ENCODE measurements around the gene RBM3. TPM values are rescaled to one million over a fixed set of nuclear protein-coding genes. Genes with fewer than 3 reads are reported as not detected.
A peak's percentile ranks its signal among the peaks of the same experiment; 100 is the strongest.

Gene RBM3
- total RNA-seq, 1 donor from 2014 or later: 264 TPM

DNA sequence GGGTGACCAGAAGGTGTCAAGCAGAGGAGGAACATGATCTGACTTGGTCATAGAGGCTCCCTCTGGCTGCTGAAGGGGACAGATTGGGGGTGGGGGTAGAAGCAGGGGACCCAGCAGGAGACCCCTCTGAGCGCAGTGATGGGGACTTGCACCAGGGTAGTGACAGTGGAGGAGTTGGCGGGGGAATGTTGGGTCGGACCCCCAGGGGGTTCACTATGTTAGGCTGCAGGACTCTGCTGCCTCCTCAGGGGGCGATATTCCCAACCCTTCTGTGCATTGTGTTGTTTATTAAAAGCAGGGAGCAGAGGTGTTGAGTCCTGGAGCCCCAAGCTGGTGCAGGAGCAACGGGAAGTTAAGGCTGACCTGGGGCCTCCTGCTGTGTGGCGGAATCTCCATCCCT lies 31.8 kb downstream of the RBM3 start:
- DNase-seq (ENCODE audit: low read depth) (no peak), FAIRE-seq (no peak)
- H3K9ac ChIP-seq (ENCODE audit: low read length): no peak overlapping the region
- H3K9me3 ChIP-seq (ENCODE audit: insufficient read depth, low read depth, low read length): no peaks in the 10 kb centered on the region
- no peaks in the 10 kb centered on the region for H4K20me1 ChIP-seq (ENCODE audit: insufficient read depth, low read length)
- no peak overlapping the region for H3K4me2 ChIP-seq (ENCODE audit: low read length)
- Mint-ChIP-seq H3K27ac (ENCODE audit: unreplicated experiment) (no peak overlapping the region), H3K36me3 (ENCODE audit: low read depth, unreplicated experiment) (peaks cover 12% of the 10 kb centered on the region), H3K27me3 (ENCODE audit: low read depth, unreplicated experiment) (no peaks in the 10 kb centered on the region), H3K4me3 (ENCODE audit: unreplicated experiment) (no peak overlapping the region), H3K9me3 (ENCODE audit: unreplicated experiment) (peaks cover 1% of the 10 kb centered on the region), H3K4me1 (ENCODE audit: low read depth, unreplicated experiment) (no peaks in the 10 kb centered on the region)
- H3K4me3 ChIP-seq (ENCODE audit: insufficient read depth, low read depth, low read length): no peak overlapping the region
- H3K4me1 ChIP-seq (ENCODE audit: insufficient read depth, low read length): no peaks in the 10 kb centered on the region
- H3K27me3 ChIP-seq (ENCODE audit: insufficient read depth, low read length): no peaks in the 10 kb centered on the region
- H3K36me3 ChIP-seq (ENCODE audit: insufficient read depth, low read length): no peaks in the 10 kb centered on the region
- no peaks in the 10 kb centered on the region for H3K79me2 ChIP-seq (ENCODE audit: insufficient read depth, low read length)
- H2AFZ ChIP-seq (ENCODE audit: low read depth, low read length): no peak overlapping the region
- TF ChIP-seq, protein P1, sequence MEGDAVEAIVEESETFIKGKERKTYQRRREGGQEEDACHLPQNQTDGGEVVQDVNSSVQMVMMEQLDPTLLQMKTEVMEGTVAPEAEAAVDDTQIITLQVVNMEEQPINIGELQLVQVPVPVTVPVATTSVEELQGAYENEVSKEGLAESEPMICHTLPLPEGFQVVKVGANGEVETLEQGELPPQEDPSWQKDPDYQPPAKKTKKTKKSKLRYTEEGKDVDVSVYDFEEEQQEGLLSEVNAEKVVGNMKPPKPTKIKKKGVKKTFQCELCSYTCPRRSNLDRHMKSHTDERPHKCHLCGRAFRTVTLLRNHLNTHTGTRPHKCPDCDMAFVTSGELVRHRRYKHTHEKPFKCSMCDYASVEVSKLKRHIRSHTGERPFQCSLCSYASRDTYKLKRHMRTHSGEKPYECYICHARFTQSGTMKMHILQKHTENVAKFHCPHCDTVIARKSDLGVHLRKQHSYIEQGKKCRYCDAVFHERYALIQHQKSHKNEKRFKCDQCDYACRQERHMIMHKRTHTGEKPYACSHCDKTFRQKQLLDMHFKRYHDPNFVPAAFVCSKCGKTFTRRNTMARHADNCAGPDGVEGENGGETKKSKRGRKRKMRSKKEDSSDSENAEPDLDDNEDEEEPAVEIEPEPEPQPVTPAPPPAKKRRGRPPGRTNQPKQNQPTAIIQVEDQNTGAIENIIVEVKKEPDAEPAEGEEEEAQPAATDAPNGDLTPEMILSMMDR (IDR thresholded peaks at IDR 0.05; ENCODE audit: insufficient read depth, low read depth, low read length): no peak
- TF ChIP-seq EZH2 (IDR thresholded peaks at IDR 0.05; ENCODE audit: insufficient read depth, low read length): no peak
- H3K27ac ChIP-seq (ENCODE audit: low read depth, low read length): no peak overlapping the region

DNA sequence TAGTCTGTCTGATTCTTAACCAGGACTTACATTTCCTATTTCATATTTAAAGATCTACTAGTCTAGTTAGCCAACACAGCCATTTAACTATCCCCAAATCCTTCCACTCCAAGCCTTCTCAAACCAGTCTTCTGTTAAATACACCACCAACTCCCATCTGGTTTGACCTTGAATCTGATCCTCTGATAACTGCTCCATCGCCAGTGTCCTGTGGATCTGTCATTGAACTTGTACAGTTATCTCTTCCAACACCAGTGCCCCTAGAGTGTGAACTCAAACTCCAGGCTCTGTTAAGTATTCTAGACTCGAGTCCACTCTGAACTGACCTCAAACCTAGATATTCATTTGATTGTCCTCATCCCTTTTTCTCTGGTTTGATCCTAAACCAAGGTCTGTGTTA lies 37.4 kb downstream of the RBM3 start:
- Histone ChIP-seq H3K27ac (ENCODE audit: low read depth, low read length) (no peak overlapping the region), H3K9ac (ENCODE audit: low read length) (no peak overlapping the region), H3K27me3 (ENCODE audit: insufficient read depth, low read length) (no peaks in the 10 kb centered on the region), H3K9me3 (ENCODE audit: insufficient read depth, low read depth, low read length) (no peaks in the 10 kb centered on the region), H3K4me2 (ENCODE audit: low read length) (no peak overlapping the region), H3K4me3 (ENCODE audit: insufficient read depth, low read depth, low read length) (no peak overlapping the region), H2AFZ (ENCODE audit: low read depth, low read length) (no peak overlapping the region), H4K20me1 (ENCODE audit: insufficient read depth, low read length) (no peaks in the 10 kb centered on the region), H3K4me1 (ENCODE audit: insufficient read depth, low read length) (no peaks in the 10 kb centered on the region), H3K36me3 (ENCODE audit: insufficient read depth, low read length) (no peaks in the 10 kb centered on the region), H3K79me2 (ENCODE audit: insufficient read depth, low read length) (no peaks in the 10 kb centered on the region)
- Mint-ChIP-seq H3K4me3 (ENCODE audit: unreplicated experiment) (no peak overlapping the region), H3K27ac (ENCODE audit: unreplicated experiment) (no peak overlapping the region), H3K4me1 (ENCODE audit: low read depth, unreplicated experiment) (peaks cover 3% of the 10 kb centered on the region), H3K9me3 (ENCODE audit: unreplicated experiment) (peaks cover 1% of the 10 kb centered on the region), H3K27me3 (ENCODE audit: low read depth, unreplicated experiment) (no peaks in the 10 kb centered on the region), H3K36me3 (ENCODE audit: low read depth, unreplicated experiment) (peaks cover 2% of the 10 kb centered on the region)
- DNase-seq (ENCODE audit: low read depth) (no peak), FAIRE-seq (no peak)
- TF ChIP-seq, protein P1 (IDR thresholded peaks at IDR 0.05; ENCODE audit: insufficient read depth, low read depth, low read length): no peak
- TF ChIP-seq EZH2 (IDR thresholded peaks at IDR 0.05; ENCODE audit: insufficient read depth, low read length): no peak

DNA sequence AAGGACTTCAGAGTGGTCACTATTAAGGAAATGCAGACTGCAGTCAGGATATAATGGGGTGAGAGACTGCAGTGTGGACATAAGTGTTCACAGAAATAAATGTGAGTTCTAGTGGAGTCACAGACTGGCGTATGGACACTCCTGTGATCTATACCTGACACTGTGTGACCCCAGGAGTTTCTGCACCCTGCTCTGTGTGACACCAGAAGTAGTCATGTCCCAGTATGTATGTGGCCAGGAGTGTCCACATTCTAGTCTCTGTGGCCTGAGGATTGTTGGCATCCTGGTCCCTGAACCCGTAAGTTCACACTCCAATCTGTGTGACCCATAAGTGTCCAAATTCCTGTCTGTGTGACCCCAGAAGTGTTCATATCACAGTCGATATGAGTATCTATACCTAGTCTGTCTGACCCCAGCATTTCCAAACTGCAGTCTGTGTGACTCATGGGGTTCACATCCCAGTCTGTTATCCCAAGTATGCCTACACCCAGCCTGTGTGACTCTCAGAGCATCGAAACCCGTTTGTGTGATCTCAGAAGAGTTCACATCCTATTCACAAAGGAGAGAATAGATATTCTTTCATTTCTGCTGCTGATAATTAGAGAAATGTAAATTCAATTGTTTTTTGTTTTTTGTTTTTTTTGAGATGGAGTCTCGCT lies 39.3 kb downstream of the RBM3 start:
- no peak overlapping the region for H3K4me2 ChIP-seq (ENCODE audit: low read length)
- DNase-seq (ENCODE audit: low read depth): peak; percentile 6
- no peaks in the 10 kb centered on the region for H3K27me3 Mint-ChIP-seq (ENCODE audit: low read depth, unreplicated experiment)
- H3K27me3 ChIP-seq (ENCODE audit: insufficient read depth, low read length): no peaks in the 10 kb centered on the region
- no peak overlapping the region for H3K4me3 Mint-ChIP-seq (ENCODE audit: unreplicated experiment)
- no peaks in the 10 kb centered on the region for H3K79me2 ChIP-seq (ENCODE audit: insufficient read depth, low read length)
- H3K4me1 ChIP-seq (ENCODE audit: insufficient read depth, low read length): peaks cover 4% of the 10 kb centered on the region
- no peaks in the 10 kb centered on the region for H3K36me3 ChIP-seq (ENCODE audit: insufficient read depth, low read length)
- peak; percentile 78 for FAIRE-seq
- no peak overlapping the region for H3K27ac ChIP-seq (ENCODE audit: low read depth, low read length)
- H3K36me3 Mint-ChIP-seq (ENCODE audit: low read depth, unreplicated experiment): no peaks in the 10 kb centered on the region
- no peak overlapping the region for H3K9ac ChIP-seq (ENCODE audit: low read length)
- no peak overlapping the region for H3K27ac Mint-ChIP-seq (ENCODE audit: unreplicated experiment)
- no peak overlapping the region for H2AFZ ChIP-seq (ENCODE audit: low read depth, low read length)
- H3K9me3 Mint-ChIP-seq (ENCODE audit: unreplicated experiment): no peaks in the 10 kb centered on the region
- H4K20me1 ChIP-seq (ENCODE audit: insufficient read depth, low read length): no peaks in the 10 kb centered on the region
- no peak for TF ChIP-seq EZH2 (IDR thresholded peaks at IDR 0.05; ENCODE audit: insufficient read depth, low read length)
- TF ChIP-seq, protein P1 (IDR thresholded peaks at IDR 0.05; ENCODE audit: insufficient read depth, low read depth, low read length): no peak
- H3K9me3 ChIP-seq (ENCODE audit: insufficient read depth, low read depth, low read length): no peaks in the 10 kb centered on the region
- no peak overlapping the region for H3K4me3 ChIP-seq (ENCODE audit: insufficient read depth, low read depth, low read length)
- peaks cover 3% of the 10 kb centered on the region for H3K4me1 Mint-ChIP-seq (ENCODE audit: low read depth, unreplicated experiment)
